GM20431 (cell line): ENCODE data around the gene MRPL1.
"Not testable (repeated sequence)": the region's sequence is repeated elsewhere in the genome, so short reads cannot be mapped to it uniquely, and the experiment has no call there.

Source experiments
- in situ Hi-C: fragments of 300-500 bp; cut with MseI, MboI; formaldehyde crosslinking; loops from one replicate; pipeline ENCODE4 v1.15.0; 2020; ENCODE audit warnings: low sequenced_read_pairs; ENCODE audit not compliant: unreplicated experiment

The MRPL1 gene

GRCh38 chr4:77911091-77911490 is 48.5 kb downstream of the MRPL1 start:
- in situ Hi-C loops: no loop called here

- in situ Hi-C loops: no loop called here
Measured at GRCh38 chr4:77911842-77912450, 49.3 kb downstream of the MRPL1 start.

GRCh38 chr4:77913348-77913747 is 50.7 kb downstream of the MRPL1 start:
- in situ Hi-C loops: no loop called here

GRCh38 chr4:77917075-77917474 is 54.4 kb downstream of the MRPL1 start:
- in situ Hi-C loops: no loop called here

- in situ Hi-C loops: no loop called here
Measured at GRCh38 chr4:77917601-77918000, 55.0 kb downstream of the MRPL1 start.

GRCh38 chr4:77920371-77920770 is 57.7 kb downstream of the MRPL1 start:
- in situ Hi-C loops: no loop called here

- in situ Hi-C loops: no loop called here
Measured at GRCh38 chr4:77921701-77922100, 59.1 kb downstream of the MRPL1 start.

GRCh38 chr4:77922158-77923094 is 59.8 kb downstream of the MRPL1 start:
- in situ Hi-C loops: no loop called here

GRCh38 chr4:77927991-77928925 is 65.6 kb downstream of the MRPL1 start:
- in situ Hi-C loops: no loop called here

- in situ Hi-C loops: no loop called here
Measured at GRCh38 chr4:77930154-77930639, 67.6 kb downstream of the MRPL1 start.

- in situ Hi-C loops: no loop called here
Measured at GRCh38 chr4:77930876-77931275, 68.2 kb downstream of the MRPL1 start.

- in situ Hi-C loops: no loop called here
Measured at GRCh38 chr4:77931452-77932135, 69.0 kb downstream of the MRPL1 start.

- in situ Hi-C loops: no loop called here
Measured at GRCh38 chr4:77938560-77938959, 75.9 kb downstream of the MRPL1 start.

- in situ Hi-C loops: not testable (repeated sequence)
Measured at GRCh38 chr4:77945929-77946328, 83.3 kb downstream of the MRPL1 start.

- in situ Hi-C loops: loop anchor here (25.0 kb wide), 1 partner anchor 912 kb away; no protein-coding TSS in a partner anchor
Measured at GRCh38 chr4:77950203-77950602, 87.6 kb downstream of the MRPL1 start.

GRCh38 chr4:77952457-77952856 is 89.8 kb downstream of the MRPL1 start:
- in situ Hi-C loops: loop anchor here (25.0 kb wide), 1 partner anchor 910 kb away; no protein-coding TSS in a partner anchor

GRCh38 chr4:77954690-77955089 is 92.1 kb downstream of the MRPL1 start:
- in situ Hi-C loops: loop anchor here (25.0 kb wide), 1 partner anchor 908 kb away; no protein-coding TSS in a partner anchor

GRCh38 chr4:77956917-77957316 is 94.3 kb downstream of the MRPL1 start:
- in situ Hi-C loops: loop anchor here (25.0 kb wide), 1 partner anchor 905 kb away; no protein-coding TSS in a partner anchor

GRCh38 chr4:77958897-77959296 is 96.3 kb downstream of the MRPL1 start:
- in situ Hi-C loops: loop anchor here (25.0 kb wide), 1 partner anchor 903 kb away; no protein-coding TSS in a partner anchor
